Activated CD8-positive, alpha-beta memory T cell treated with anti-CD3 and anti-CD28 coated beads, Interleukin-2, amount 50 U/mL, for 1 hour (primary cell): ENCODE results near the gene VEGFA.

Source experiments
- DNase-seq: peaks from one replicate; pipeline ENCODE4 v3.0.0-alpha.2; 2020; ENCODE audit errors: extremely low read depth

VEGFA gene

GRCh38 chr6:43821101-43821886 is 51.3 kb downstream of the VEGFA start:
- no peak for DNase-seq

DNA sequence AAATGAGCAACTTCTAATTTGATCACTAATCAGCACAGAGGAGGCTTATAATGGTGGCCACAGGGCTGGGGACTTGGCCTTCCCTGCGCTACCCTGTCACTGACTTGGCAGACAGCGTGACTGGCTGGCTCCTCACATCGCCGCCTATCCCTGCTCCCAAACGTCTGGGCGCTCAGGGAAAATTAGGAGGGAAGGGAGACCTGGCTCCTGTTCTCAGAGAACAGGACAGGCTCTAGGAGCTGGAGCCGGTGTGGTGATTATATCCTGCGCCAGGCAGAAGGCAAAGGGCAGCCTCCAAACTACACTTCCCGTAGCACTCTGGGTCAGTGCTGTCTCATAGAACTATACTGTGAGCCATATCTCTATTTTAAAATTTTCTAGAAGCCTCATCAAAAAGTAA is 53.4 kb downstream of the VEGFA start:
- no peak for DNase-seq

DNA sequence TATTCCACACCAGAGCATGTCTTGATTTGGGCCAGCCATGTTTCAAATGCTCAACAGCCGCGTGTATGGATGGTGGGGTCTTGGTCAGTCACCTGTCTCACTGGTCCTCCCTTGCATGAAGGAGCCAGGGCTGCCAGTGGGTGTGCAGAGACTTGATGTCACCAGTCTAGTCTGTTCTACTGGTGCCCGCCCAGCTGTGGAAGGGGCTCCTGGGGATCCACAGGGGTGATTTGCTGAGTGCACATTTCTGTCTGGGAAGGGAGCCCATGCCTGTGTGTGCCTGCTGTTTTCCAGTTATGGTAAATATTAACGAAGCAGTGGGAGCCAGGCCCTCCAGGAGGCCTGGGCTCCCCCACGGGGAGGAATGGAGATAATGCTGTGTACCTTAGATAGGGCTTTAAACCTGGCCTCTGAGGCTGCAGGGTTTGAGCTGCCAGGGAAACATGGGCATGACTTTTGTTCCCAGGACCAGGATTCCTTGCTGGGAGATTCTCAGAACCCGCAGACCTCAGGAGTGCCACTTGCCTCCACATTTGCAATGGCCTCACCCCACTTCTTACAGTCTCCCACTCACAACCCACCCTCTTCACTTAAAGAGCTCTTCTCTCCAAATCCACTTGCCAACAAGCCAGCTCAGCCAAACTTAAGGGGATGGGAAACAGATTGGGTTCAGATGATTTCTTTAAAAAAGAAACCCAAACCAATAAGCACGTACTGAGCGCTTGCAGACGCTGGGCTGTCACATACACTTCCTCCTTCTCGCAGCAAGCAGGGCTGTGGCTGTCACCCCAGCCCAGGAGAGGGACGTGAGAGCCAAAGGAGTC is 54.1 kb downstream of the VEGFA start:
- DNase-seq, result no peak

GRCh38 chr6:43824703-43825064 is 54.7 kb downstream of the VEGFA start:
- DNase-seq, result no peak

DNA sequence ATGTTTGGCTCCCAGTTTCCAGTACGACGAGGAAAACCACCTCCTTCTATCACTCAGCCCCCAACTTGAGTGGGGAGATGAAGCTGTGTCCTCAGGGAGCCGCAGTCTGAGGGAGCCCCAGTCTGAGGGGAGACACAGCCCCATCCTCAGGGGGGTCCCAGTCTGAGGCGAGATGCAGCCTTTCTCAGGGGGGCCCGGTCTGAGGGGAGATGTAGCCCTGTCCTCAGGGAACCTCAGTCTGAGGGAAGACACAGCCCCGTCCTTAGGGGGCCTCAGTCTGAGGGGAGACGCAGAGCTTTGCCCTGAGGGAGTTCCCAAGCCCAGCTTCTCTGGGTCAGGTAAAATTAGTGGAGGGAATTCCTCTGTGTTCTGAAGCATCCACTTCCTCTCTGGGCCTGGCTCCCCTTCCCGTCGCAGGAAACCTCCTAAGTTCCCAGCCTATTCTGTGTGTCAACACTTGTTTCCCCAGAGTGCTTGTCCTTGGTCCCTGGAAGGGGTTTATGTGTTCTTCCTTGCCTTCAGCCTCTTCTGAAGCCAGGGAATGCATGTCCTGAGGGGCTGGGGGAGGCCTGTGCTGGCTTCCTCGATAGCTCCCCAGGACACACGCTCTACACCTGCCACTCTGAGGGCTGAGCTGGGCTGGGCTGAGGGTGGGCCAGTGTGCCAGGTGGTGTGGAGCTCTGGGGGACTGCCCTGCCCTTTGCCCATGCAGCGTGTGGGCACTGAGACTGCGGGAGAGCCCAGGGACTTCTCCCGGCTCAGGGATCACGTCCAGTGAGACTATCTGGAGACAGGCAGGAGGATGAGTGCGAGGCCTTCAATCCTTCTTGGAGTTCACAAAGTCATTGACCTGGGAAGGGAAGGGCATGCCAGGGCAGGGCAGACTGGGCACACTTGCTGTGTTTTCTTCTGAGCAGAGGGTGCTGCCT is 55.4 kb downstream of the VEGFA start:
- no peak for DNase-seq

- no peak for DNase-seq
Measured at GRCh38 chr6:43826730-43827129, 56.7 kb downstream of the VEGFA start.

DNA sequence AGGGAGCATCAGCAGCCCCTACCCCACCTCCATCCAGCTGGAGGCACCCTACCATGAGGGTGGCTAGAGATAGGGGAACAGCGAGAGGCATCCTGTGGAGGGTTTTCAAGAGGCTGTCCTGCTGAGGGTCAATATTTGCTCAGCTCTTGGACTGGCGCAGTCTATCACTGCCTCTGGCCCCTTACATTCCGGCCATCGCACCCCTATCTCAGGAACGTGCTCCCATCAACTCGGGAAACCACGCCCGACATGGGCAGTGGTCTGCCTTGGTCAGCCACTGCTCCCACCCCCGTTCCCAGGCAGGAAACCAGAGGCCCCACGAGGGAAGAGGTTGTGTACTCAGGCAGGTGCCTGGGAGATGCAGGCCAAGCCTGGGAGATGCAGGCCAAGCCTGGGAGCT is 57.9 kb downstream of the VEGFA start:
- no peak for DNase-seq

DNA sequence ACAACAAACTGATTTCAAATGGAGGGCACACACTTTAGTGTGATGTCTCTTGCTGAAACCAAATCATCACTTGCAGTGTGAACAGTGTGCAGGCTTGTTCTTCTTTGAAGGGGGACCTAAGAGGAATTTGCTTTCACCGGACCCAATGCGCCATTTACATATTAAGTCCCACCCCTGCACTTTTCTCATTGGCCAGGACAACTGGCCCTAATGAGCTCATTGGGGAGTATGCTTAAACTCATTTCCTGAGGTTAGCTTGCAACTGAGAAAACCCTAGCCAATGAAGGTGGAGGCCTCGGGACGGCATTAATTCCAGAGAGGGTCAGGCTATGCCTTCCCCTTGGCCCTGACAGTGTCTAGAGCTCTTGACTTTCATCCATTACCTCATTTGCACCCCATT is 58.7 kb downstream of the VEGFA start:
- no peak for DNase-seq

GRCh38 chr6:43829470-43829869 is 59.5 kb downstream of the VEGFA start:
- DNase-seq, result no peak

- no peak for DNase-seq
Measured at GRCh38 chr6:43830775-43831174, 60.8 kb downstream of the VEGFA start.

GRCh38 chr6:43831191-43831590 is 61.2 kb downstream of the VEGFA start:
- DNase-seq, result no peak

GRCh38 chr6:43833223-43833995 is 63.4 kb downstream of the VEGFA start:
- no peak for DNase-seq

DNA sequence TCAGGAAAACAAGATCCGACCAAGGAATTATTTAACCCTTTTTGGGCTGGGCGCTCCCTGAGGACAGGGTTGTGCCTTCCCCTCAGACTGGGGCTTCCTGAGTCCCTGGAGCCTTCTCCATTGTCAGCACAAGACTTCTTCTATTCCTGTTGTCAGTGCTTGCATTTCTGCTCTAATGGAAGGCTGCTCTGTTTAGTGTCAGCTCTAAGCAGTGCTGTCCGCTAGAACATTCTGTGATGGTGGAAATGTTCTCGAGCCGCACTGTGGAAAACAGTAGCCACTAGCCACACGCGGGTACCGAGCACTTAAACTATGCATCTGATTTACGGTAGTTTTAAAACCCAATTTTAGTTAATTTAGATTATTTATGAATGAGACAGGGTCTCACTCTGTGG is 64.0 kb downstream of the VEGFA start:
- no peak for DNase-seq

DNA sequence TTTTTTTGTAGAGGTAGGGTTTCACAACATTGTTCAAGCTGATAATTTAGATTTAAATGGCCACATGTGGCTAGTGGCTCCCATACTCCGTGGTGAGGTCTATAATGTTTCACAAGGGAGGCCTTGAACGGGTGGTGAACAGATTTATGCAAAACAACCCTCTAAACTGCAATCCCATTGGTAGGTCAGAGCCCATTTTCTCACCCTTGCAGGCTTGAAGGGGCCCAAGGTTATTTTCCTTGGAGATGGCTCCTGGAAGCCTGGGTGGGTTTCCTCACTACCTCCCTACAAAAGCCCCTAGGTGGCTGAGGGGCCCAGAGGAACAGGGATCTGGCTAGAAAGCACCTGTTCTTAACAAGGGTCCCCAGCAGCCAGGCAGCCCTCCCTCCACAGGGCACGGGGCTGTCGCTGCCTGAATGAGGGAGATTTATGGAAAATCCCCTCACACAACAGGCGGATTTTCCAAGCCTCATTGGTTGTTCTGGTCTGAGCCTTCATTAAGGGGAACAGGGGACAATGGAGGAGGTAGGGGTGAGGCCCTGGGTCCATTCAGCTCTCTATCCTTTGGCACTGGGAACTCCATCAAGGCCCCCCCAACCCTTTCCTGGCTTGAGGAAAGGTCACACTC is 64.6 kb downstream of the VEGFA start:
- no peak for DNase-seq

GRCh38 chr6:43835872-43836419 is 65.9 kb downstream of the VEGFA start:
- DNase-seq, result no peak
